Measurements from ENCODE around the gene PHF3.
"Not testable (repeated sequence)": the region's sequence is repeated elsewhere in the genome, so short reads cannot be mapped to it uniquely, and the experiment has no call there.

Gene PHF3

DNA sequence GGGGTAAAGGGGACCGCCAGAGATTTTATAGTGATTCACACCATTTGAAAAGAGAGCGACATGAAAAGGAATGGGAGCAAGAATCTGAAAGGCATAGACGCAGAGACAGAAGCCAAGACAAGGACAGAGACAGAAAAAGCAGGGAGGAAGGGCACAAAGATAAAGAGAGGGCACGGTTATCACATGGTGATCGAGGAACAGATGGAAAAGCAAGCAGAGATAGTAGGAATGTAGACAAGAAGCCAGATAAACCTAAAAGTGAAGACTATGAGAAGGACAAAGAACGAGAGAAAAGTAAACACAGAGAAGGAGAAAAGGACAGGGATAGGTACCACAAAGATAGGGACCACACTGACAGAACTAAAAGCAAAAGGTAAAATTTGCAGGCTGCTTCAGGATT is 77.7 kb downstream of the PHF3 start:
- no peak for DNase-seq (ENCODE audit: low read depth)

DNA sequence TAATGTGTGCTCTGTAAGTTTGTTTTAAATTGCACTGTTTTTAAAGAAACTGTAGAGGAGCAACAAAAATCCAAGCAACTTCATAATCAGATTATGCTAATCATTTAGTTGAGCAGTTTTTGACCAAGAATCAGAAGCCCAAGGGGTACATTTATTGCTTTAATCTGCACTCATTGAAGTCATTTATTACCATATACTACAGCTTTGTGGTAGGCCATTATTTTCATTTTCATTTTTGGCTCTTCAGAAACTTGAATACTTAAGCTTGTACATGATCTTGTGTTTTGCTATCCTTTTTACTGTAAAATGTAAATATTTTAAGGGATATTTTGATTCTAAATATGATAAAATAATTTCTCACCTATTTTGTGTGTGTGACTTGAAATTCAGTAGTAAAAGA is 78.5 kb downstream of the PHF3 start:
- no peak for DNase-seq (ENCODE audit: low read depth)

DNA sequence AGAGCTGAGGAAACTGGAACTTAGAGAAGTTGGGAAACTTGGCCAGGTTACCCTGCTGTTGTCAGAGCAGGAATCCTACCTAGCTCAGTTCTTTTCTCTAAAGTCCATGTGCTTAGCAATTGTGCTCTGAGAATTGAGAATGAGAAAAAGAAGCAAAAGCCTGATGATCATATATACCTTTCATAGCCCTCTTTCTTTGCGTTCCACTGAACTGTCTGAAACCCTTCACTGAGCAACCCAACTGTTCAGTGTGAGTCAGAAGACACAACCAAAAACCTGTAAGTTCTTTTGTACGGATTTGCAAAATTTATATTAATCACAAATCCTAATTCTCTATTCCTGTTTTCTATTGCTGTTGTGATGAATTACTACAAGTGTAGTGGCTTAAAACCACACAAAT is 80.6 kb downstream of the PHF3 start:
- no peak for DNase-seq (ENCODE audit: low read depth)

DNA sequence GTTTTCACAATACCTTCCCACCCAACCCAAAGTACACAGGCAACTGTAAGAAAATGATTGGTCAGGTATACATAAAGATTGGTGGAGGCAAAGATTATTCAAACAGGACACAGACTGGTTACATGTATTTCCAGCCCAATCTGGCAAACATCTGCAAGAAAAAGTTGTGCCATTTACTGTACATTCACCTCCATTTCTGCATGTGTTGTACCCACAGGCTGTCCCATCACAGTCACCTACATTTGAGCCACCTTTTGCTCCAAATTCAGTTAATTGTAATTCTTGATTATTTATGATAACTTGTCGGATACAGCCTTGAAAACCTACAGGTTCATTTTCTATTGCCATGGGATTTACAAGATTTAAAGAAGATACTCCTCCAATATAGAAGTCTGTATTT is 85.6 kb downstream of the PHF3 start:
- no peak for DNase-seq (ENCODE audit: low read depth)

DNA sequence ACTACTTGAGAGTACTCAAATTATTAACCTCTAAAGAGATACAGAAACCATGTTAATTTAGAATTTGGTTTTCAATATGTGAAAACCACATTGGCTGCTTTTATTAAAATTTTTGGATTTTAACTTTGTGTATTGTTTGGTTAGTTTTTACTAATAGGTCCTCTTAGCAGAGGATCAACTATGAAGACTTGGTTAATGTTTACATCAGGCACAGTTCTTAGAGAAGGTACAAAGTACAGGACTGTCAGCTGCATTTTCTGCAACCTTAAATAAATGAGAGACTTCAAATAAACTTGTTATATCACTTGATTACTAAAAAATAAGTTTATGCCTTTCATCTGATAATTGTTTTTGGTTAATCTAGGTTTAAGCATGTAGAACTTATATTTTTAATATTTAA is 89.1 kb downstream of the PHF3 start:
- DNase-seq (ENCODE audit: low read depth) = no peak

DNA sequence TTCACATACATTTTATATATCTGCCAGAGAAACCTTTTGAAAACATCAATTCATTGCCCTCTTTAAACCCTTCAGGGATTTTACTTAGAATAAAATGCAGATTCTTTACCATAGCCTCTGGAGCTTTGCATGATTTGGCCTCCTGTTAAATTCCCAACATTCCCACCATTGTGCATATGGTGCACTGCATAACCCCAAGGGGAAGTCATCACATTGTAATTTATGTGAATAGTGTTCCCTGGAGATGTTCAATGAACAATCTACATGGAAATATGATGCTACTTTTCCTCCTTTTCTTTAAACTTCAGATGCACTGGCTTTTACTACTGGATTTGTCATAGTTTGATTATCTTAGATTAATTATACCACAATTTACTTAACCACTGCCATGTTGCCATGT is 94.7 kb downstream of the PHF3 start:
- no peak for DNase-seq (ENCODE audit: low read depth)

DNA sequence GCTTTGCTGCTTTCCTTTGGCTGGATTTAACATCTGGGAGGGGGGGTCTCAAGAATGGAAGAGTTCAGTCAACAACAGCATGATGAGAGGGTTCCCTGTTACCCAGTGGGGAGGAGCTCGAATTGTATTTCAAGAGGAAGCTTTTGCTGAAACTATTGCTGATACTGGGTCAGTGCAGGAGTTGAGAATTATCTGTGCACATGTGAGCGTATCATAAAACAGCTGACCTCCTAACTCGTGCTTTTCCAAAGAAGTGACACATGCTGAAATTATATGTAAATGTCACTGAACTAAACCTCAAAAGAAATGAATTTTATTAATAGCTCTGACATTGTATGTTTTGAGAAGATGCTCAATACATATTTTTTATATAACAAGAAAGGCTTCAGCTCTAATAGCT is 96.3 kb downstream of the PHF3 start:
- DNase-seq (ENCODE audit: low read depth) = no peak

DNA sequence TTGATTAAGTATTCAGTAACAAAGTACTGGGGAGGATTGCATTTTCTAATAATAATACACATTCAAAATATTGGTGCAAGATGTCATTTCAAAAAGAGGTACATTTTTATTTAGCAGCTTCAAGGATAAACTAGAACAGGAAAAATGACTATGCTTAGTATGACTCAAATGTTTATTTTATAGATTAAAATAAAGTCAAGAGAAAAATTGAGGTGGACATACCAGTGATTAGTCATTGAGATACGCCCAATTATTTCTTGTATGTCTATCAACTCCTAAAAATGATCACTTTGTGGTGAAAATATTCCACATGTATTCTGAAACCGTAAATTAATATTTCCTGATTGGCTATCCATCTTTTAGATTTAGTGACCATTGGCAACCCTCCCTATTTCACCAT is 96.7 kb downstream of the PHF3 start:
- DNase-seq (ENCODE audit: low read depth) = no peak

DNA sequence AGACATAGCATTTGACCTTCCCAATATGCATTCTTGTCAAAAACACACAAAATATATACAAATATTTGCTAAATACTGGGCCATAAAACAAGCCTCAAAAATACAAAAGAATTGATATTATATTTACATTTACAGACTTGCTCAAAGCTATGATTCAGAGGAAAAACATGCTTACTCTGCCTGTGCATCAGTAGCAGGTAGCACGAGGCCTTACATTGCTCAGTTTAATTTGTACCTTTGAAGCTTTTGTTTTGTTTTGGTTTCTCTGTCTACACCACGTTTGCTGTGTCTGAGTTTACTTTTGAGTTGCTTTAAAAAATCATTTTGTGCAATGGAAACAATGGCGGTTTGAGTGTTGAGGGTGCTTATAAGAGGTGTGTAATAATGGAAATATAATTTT is 99.3 kb downstream of the PHF3 start:
- DNase-seq (ENCODE audit: low read depth) = no peak

DNA sequence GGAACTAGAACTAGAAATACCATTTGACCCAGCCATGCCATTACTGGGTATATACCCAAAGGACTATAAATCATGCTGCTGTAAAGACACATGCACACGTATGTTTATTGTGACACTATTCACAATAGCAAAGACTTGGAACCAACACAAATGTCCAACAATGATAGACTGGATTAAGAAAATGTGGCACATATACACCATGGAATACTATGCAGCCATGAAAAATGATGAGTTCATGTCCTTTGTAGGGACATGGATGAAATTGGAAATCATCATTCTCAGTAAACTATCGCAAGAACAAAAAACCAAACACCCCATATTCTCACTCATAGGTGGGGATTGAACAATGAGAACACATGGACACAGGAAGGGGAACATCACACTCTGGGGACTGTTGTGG is 102.6 kb downstream of the PHF3 start:
- DNase-seq (ENCODE audit: low read depth) = not testable (repeated sequence)

DNA sequence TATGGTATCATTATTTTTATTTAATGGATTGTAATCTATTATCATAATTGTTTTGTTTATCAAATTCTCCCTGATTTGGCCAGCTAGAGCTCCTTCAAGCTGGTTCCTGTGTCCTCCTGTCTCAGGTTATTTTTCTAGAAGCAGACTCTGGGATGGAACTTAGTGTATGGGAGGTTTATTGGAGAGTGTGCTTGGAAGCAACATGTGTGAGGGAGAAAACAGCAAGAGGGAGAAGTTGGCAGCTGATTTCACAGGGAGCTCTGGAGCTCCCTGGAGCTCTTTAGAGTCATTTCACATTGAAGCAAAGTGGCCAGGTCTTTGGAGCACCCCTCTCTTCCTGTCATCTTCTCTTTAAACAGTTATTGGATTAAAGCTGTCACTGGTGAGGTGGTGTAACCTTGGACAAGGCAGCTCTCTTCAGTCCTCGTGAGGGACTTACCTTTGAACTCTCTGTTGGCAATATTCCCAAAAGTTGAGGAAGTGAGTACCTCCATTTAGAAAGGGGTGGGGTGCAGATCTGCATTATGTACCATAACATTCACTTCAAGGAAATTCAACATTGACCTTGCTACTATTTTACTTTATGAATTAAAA is 103.6 kb downstream of the PHF3 start:
- DNase-seq (ENCODE audit: low read depth) = no peak

DNA sequence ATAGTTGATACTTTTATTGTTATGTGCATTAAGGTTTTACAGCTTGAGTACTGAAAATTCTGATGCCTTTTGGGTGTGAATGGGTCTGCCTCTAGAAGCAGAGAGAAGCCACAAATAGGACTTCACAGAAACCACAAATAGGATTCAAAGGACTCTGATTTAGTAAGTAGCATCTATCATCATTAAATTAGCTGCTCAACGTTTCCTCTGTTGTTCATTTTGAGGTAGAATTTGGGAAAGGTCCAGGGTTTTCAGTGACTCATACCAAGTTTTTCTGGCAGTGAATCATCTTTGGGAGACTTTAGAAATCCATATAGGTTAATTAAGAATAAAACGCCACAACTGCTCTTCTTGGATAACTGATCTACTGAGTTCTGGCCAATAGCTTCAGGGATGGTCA is 105.1 kb downstream of the PHF3 start:
- no peak for DNase-seq (ENCODE audit: low read depth)

DNA sequence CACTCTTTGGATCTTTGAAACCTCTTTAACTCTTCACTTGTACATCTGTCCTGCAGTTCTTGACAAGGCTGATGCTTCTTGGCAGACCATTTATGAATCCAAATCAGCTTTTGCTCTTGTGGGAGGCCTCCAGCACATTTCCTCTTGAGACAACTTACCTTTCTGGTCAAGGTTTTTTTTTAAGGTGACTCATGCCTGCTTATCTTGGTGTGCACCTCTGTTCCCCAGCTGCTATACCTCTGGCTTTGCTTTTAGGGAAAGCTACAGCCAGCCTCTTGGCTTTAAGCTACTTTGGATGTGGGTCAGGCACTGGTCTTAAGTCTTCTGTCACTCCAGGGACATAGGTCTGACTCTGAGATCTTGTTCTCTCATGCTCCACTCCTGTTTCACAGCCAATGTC is 106.5 kb downstream of the PHF3 start:
- DNase-seq (ENCODE audit: low read depth) = no peak

DNA sequence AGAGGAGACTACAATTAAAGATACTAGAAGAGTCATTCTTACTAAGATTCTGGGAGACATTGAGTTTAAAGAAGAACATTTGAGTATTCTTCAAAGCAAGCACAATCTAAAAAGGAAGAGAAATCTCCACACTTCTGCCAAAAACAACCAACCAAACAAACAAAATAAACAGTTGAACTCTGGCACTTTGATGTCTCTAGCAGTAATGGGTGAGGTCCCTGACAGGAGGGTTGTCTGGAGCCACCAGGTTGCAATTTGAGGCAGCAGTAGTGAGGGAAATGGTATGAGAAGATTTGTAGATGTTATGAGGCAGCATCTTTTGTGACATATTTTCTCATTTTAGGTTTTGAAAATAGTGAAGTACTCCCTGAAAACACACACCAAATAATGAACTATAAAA is 108.1 kb downstream of the PHF3 start:
- no peak for DNase-seq (ENCODE audit: low read depth)

DNA sequence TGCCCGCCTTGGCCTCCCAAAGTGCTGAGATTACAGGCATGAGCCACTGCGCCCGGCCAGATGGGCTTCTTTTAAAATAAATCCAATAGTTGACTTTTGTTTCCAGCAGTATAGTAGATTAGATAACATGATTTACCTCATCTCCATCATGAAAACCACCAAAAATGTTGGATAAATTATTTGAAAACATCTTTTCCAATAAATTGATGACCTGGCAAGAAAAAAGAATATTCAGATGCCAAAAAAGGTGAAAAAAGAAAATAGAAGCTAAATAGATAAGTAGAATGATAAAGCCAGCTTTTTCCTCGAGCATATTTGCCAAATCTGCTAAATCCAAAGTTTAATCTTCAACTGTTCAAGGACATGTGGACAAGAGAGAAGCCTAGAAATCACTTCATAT is 109.2 kb downstream of the PHF3 start:
- no peak for DNase-seq (ENCODE audit: low read depth)

DNA sequence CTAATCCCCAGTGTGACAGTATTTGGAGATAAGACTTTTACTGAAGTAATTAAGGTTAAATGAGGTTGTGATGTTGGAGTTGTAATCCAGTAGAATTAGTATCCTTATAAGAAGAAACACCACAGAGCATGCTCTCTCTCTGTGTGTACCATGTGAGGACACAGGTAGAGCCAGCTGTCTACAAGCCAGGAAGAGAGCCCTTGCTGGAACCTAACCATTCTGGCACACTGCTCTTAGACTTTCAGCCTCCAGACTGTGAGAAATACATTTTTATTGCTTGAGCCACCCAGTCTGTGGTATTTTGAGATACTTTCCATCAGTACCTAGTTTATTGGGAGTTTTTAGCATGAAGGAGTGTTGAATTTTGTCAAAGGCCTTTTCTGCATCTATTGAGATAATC is 110.2 kb downstream of the PHF3 start:
- no peak for DNase-seq (ENCODE audit: low read depth)

DNA sequence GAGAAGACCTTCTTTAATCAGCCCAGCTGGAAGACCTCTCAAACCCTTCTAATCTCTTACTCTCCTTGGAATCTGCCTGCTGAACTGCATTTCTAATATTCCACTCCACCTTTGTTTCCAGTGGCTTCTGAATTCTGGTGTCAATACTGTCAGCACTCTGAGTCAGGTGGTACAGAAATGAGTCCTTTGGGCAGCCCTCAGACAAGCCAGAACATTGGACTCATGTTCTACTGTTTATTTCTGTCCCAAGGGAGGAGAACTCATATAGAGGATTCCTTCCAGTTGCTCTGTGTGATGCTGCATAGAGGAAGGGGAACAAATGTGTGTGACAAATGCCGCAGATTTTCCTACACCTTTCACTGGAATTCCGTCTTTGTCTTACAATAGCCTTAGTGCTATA is 114.8 kb downstream of the PHF3 start:
- no peak for DNase-seq (ENCODE audit: low read depth)

DNA sequence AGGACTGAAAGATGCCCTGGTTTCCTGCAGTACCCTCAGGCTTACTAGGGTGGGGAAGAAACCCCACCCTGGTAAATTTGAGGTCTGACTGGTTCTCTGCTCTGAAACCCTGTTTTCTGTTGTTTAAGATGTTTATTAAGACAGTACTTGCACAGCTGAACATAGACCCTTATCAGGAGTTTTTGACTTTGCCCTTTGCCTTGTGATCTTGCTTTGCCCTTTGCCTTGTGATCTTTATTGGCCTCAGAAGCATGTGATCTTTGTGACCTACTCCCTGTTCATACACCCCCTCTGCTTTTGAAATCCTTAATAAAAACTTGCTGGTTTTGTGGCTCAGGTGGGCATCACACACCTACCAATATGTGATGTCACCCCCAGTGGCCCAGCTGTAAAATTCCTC is 121.7 kb downstream of the PHF3 start:
- DNase-seq (ENCODE audit: low read depth) = not testable (repeated sequence)

DNA sequence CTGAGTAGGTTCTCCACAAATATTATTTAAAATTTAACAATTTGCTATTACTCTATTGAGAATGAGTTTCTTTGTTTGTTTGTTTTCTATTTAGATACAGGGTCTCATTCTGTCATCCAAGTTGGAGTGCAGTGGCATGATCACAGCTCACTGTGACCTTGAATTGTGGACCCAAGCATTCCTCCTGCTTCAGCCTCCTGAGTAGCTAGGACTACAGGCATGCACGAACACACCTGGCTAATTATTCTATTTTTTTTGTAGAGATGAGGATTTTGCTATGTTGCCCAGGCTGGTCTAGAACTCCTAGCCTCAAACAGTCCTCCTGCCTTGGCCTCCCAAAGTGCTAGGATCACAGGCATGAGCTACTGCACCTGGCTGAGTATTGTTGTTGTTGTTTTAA is 122.2 kb downstream of the PHF3 start:
- no peak for DNase-seq (ENCODE audit: low read depth)

DNA sequence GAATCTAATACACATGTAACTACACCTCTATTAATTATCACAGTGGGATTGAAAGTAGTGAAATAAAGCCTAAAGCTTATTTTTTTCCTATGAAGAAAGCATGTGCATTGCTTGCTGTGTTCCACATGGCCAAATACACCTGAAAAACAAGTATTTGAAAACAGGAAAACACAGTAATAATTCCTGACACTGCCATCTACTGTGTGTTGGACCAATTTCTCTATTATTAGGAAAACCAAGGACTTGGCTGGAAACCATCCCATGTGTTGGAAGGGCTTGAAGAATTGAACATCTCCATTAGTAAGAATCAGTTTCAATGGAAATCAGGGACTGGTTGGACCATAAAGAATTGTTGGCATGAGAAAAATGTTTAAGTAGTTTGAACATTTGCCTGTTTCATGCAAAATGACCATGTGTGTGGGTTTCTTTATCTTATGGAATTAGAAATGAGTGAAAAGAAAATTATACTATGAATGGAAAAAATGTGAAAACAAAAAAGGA is 124.1 kb downstream of the PHF3 start:
- no peak for DNase-seq (ENCODE audit: low read depth)

DNA sequence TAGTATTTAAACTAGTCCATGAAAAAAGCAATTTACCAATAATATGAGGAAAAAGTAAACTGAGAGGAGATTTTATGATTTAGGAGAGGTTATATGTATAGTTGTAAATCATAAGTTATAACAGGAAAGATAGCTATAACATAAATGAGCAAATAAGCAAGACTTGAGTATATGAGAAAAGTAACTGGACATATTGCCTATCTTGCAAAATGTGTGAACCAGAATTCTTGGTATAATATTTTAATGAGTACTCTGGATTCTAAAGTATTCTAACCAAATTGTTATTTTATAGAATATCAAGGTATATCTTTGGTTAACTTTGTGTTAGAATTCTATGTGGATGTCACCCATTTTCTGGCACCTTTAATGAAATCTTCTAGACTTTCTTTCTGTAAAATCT is 124.6 kb downstream of the PHF3 start:
- DNase-seq (ENCODE audit: low read depth) = no peak

DNA sequence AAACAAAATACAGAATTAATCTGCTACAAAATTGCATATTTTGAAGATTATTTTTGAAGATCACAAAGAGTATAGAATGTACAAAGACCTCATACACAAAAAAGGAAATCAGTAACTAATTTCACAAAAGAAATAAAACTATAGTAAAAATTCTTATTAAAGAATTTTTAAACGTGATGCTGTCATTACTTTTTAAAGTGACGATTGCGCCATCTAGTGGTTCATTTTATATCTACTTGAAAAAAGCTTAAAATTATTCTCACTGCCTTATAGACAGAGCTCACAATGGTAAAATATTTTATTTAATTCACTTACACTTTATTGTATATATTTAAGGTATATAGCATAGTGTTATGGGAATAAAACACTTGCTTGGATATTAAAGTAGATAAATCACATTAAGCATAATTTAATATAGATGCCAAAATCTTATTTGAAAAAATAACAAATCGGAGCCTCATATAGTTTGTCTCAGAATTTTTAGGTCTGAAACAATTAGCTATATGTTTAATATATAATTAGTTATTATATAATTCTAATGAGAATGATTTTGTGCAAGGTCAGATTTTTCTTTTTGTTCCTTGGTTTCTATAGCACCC is 128.8 kb downstream of the PHF3 start:
- DNase-seq (ENCODE audit: low read depth) = no peak
